IMR-90 (cell line): ENCODE measurements around the gene ZNF827. TPM values are rescaled to one million over a fixed set of nuclear protein-coding genes. Genes with fewer than 3 reads are reported as not detected.

Source experiments
- ATAC-seq: fragments of 200-7000 bp; cut with Tn5 transposase; 2 replicates; pipeline ENCODE4 v1.9.1; 2020; ENCODE audit warnings: low read depth, mild to moderate bottlenecking, moderate library complexity
- BruUV-seq: library from RNA; stranded (reverse); fragments of 400-500 nt; replicated peaks from 2 replicates; lab custom pipeline; 2021; lab: Mats Ljungman, UMichigan
- CTCF ChIA-PET: fragments of 300-600 bp; formaldehyde crosslinking; extraction: SDS; loops from one replicate; lab custom pipeline; 2021; ENCODE audit warnings: antibody characterized with exemption; lab: Yijun Ruan, JAX
- POLR2A ChIA-PET: fragments of 300-600 bp; sonication (Branson Sonifier 250); formaldehyde crosslinking; loops from one replicate; lab custom pipeline; 2022; ENCODE audit warnings: antibody characterized with exemption; ENCODE audit not compliant: unreplicated experiment; lab: Charles Lee
- DNase-seq: peaks from one replicate; pipeline ENCODE4 v3.0.0; 2013
- H2AFZ ChIP-seq: replicated peaks from 2 replicates; pipeline ENCODE3; 2013; ENCODE audit warnings: low read length, mild to moderate bottlenecking; ENCODE audit not compliant: poor library complexity
- H2AK5ac ChIP-seq: 2 replicates; pipeline ENCODE4 v1.6.1; 2013; ENCODE audit warnings: low read depth, low read length, inconsistent platforms
- H2AK9ac ChIP-seq: replicated peaks from 2 replicates; pipeline ENCODE3; 2013; ENCODE audit warnings: mild to moderate bottlenecking, low read depth, low read length, moderate library complexity; ENCODE audit not compliant: poor library complexity
- H2BK120ac ChIP-seq: 2 replicates; pipeline ENCODE4 v1.6.1; 2013; ENCODE audit warnings: low read depth, low read length, inconsistent platforms
- H2BK15ac ChIP-seq: 3 replicates; pipeline ENCODE4 v1.6.1; 2013; ENCODE audit warnings: low read depth, low read length, inconsistent platforms
- H2BK20ac ChIP-seq: 2 replicates; pipeline ENCODE4 v1.6.1; 2013; ENCODE audit warnings: low read depth, mild to moderate bottlenecking, inconsistent platforms, low read length, moderate library complexity
- H2BK5ac ChIP-seq: 2 replicates; pipeline ENCODE4 v1.6.1; 2013; ENCODE audit warnings: mild to moderate bottlenecking, low read depth, low read length, inconsistent platforms; ENCODE audit not compliant: poor library complexity, severe bottlenecking
- H3K14ac ChIP-seq: replicated peaks from 2 replicates; pipeline ENCODE4 v1.6.1; 2013; ENCODE audit warnings: low read depth, low read length, inconsistent platforms
- H3K18ac ChIP-seq: 2 replicates; pipeline ENCODE4 v1.6.1; 2013; ENCODE audit warnings: low read depth, low read length, control low read depth
- H3K23ac ChIP-seq: 2 replicates; pipeline ENCODE4 v1.6.1; 2013; ENCODE audit warnings: low read depth, low read length, inconsistent platforms
- H3K27ac ChIP-seq: 2 replicates; pipeline ENCODE4 v1.5.1; 2013; ENCODE audit warnings: mild to moderate bottlenecking, control low read depth, low read length; ENCODE audit not compliant: insufficient read depth
- H3K27me3 ChIP-seq: 2 replicates; pipeline ENCODE4 v1.6.1; 2013; ENCODE audit warnings: low read length; ENCODE audit not compliant: control insufficient read depth, insufficient read depth
- H3K36me3 ChIP-seq: 2 replicates; pipeline ENCODE4 v1.6.1; 2013; ENCODE audit warnings: low read length, mixed read lengths; ENCODE audit not compliant: control insufficient read depth, insufficient read depth
- H3K4ac ChIP-seq: 2 replicates; pipeline ENCODE4 v1.6.1; 2013; ENCODE audit warnings: low read depth, low read length, inconsistent platforms
- H3K4me1 ChIP-seq: 2 replicates; pipeline ENCODE4 v1.6.1; 2013; ENCODE audit warnings: low read length, mixed read lengths; ENCODE audit not compliant: control insufficient read depth, insufficient read depth
- H3K4me2 ChIP-seq: 2 replicates; pipeline ENCODE4 v1.6.1; 2013; ENCODE audit warnings: low read depth, mild to moderate bottlenecking, control low read depth, low read length, moderate library complexity
- H3K4me3 ChIP-seq: 2 replicates; pipeline ENCODE4 v1.5.1; 2013; ENCODE audit warnings: low read depth, mild to moderate bottlenecking, control low read depth, low read length, moderate library complexity; ENCODE audit not compliant: insufficient read depth
- H3K56ac ChIP-seq: 2 replicates; pipeline ENCODE4 v1.6.1; 2013; ENCODE audit warnings: low read length, inconsistent platforms; ENCODE audit not compliant: insufficient read depth; ENCODE audit errors: extremely low read depth
- H3K79me1 ChIP-seq, 2 experiments: 2 replicates each; pipeline ENCODE4 v1.6.1; 2013; ENCODE audit warnings: low read length in 2 of 2, inconsistent platforms in 1 of 2, low read depth in 1 of 2
- H3K9ac ChIP-seq: 2 replicates; pipeline ENCODE4 v1.6.1; 2013; ENCODE audit warnings: low read depth, low read length, control low read depth
- H3K9me1 ChIP-seq: 2 replicates; pipeline ENCODE4 v1.6.1; 2013; ENCODE audit warnings: low read length, inconsistent platforms; ENCODE audit not compliant: insufficient read depth
- H3K9me3 ChIP-seq: 2 replicates; pipeline ENCODE4 v1.6.1; 2013; ENCODE audit warnings: low read length; ENCODE audit not compliant: control insufficient read depth, insufficient read depth
- H4K20me1 ChIP-seq: 2 replicates; pipeline ENCODE4 v1.6.1; 2013; ENCODE audit warnings: low read length, inconsistent platforms; ENCODE audit not compliant: insufficient read depth
- H4K5ac ChIP-seq: 2 replicates; pipeline ENCODE4 v1.6.1; 2013; ENCODE audit warnings: mild to moderate bottlenecking, low read depth, low read length, control low read depth
- H4K8ac ChIP-seq, 2 experiments: 2 replicates each; pipeline ENCODE4 v1.6.1; 2013; ENCODE audit warnings: low read depth in 2 of 2, low read length in 2 of 2, control low read depth in 1 of 2, inconsistent platforms in 1 of 2
- H4K91ac ChIP-seq: 2 replicates; pipeline ENCODE4 v1.6.1; 2013; ENCODE audit warnings: low read depth, low read length, inconsistent platforms; ENCODE audit not compliant: insufficient read depth
- RAD21 ChIP-seq: IDR thresholded peaks from 2 replicates; pipeline ENCODE4 v1.6.1; 2012; ENCODE audit warnings: low read length, improper control_type of control experiment
- RFX5 ChIP-seq: IDR thresholded peaks from 2 replicates; pipeline ENCODE4 v1.8.0; 2012; ENCODE audit warnings: low read depth, mild to moderate bottlenecking, low read length, moderate library complexity
- WGBS, 2 experiments: methylation state at CpG; one replicate each; pipeline versions ENCODE4 v1.1.5 to v1.1.7; 2013; ENCODE audit warnings: missing lambda C conversion rate in 2 of 2; ENCODE audit not compliant: insufficient read length in 1 of 2; ENCODE audit errors: extremely low coverage in 2 of 2; 5-methylcytosine and 5-hydroxymethylcytosine counted together
- dilution Hi-C: fragments of 300-500 bp; cut with HindIII; formaldehyde crosslinking; loops from one replicate; pipeline ENCODE4 v1.14.3; 2018; ENCODE audit warnings: low sequenced_read_pairs; ENCODE audit not compliant: unreplicated experiment
- in situ Hi-C: fragments of 300-500 bp; cut with MboI; formaldehyde crosslinking; loops from 3 replicates; pipeline ENCODE4 v1.14.3; 2019; ENCODE audit warnings: low sequenced_read_pairs, inconsistent platforms, mixed read lengths
- intact Hi-C: fragments of 100-400 bp; cut with micrococcal nuclease; formaldehyde crosslinking; loops from 2 replicates; pipeline ENCODE4 v1.10.0; 2022
- polyA plus RNA-seq, 3 experiments: library from polyadenylated mRNA; depleted of rRNA; stranded (reverse); fragments of >200 nt; gene quantifications; 2 replicates each; pipeline ENCODE4 v1.2.3, GENCODE V29; 2012; ENCODE audit warnings: low replicate concordance in 1 of 3
- total RNA-seq: library from RNA; depleted of rRNA; stranded (reverse); fragments of >200 nt; gene quantifications from 2 replicates; pipeline ENCODE4 v1.2.3, GENCODE V29; 2012

The ZNF827 gene
- total and polyA plus RNA-seq, 2 of the 4 experiments (the other 2 are of a cell fraction), result 6.6 to 31.7 TPM

- in situ Hi-C loops, result no loop called here
- no peak overlapping the region for H3K27ac ChIP-seq
- DNase-seq, result no peak
- H2AK9ac ChIP-seq, result no peak overlapping the region
- no peak overlapping the region for H2AFZ ChIP-seq
- H3K4ac ChIP-seq, result no peak overlapping the region
- no peak overlapping the region for H4K5ac ChIP-seq
- ChIA-PET POLR2A (no interaction called here), CTCF (interaction anchor here (0.6 kb wide), 1 partner anchor 16 kb away, joined by 3 read pairs; no protein-coding TSS in a partner anchor)
- no peak overlapping the region for H2BK20ac ChIP-seq
- ATAC-seq, result no peak
- no TSS peak for BruUV-seq
- H2BK5ac ChIP-seq, result no peak overlapping the region
- H2AK5ac ChIP-seq, result no peak overlapping the region
- peaks cover 10% of the 10 kb centered on the region for H3K9me1 ChIP-seq
- no peak overlapping the region for H2BK15ac ChIP-seq
- H3K56ac ChIP-seq, result no peak overlapping the region
- no peak overlapping the region for H3K23ac ChIP-seq
- TF ChIP-seq RAD21 (no peak), RFX5 (no peak)
- H3K4me3 ChIP-seq, result no peak overlapping the region
- no peaks in the 10 kb centered on the region; the same call in 1 of the 2 replicates for H3K9me3 ChIP-seq
- H3K36me3 ChIP-seq, result peaks cover 42% of the 10 kb centered on the region
- H3K9ac ChIP-seq, result no peak overlapping the region
- H3K14ac ChIP-seq, result no peak overlapping the region
- H4K8ac ChIP-seq, result no peak overlapping the region
- no peaks in the 10 kb centered on the region for H4K20me1 ChIP-seq
- 100% methylated on average over 5 of the region's 8 CpGs; no CpG with 5 or more reads in 1 of the 2 experiments for WGBS, 2 experiments
- intact Hi-C loops, result no loop called here
- no peaks in the 10 kb centered on the region for H3K4me1 ChIP-seq
- no peaks in the 10 kb centered on the region for H3K27me3 ChIP-seq
- dilution Hi-C loops, result no loop called here
- H3K79me1 ChIP-seq, result peaks cover 0 to 4% of the 10 kb centered on the region in 2 experiments; a peak in 1 of 4 replicates
- H3K18ac ChIP-seq, result no peak overlapping the region
- no peak overlapping the region for H4K91ac ChIP-seq
- H2BK120ac ChIP-seq, result no peak overlapping the region
- no peak overlapping the region for H3K4me2 ChIP-seq
Measured at GRCh38 chr4:145762719-145763118, 175.9 kb downstream of the ZNF827 start.
